NCI-H1417 (cell line): ENCODE data around the gene FSTL3.
A peak's percentile ranks its signal among the peaks of the same experiment; 100 is the strongest.
"Not testable (repeated sequence)": the region's sequence is repeated elsewhere in the genome, so short reads cannot be mapped to it uniquely, and the experiment has no call there.

Source experiments
- DNase-seq, 3 experiments: peaks; one replicate each; lab custom pipeline; 2025; lab: John Stamatoyannopoulos, UW

FSTL3 gene

DNA sequence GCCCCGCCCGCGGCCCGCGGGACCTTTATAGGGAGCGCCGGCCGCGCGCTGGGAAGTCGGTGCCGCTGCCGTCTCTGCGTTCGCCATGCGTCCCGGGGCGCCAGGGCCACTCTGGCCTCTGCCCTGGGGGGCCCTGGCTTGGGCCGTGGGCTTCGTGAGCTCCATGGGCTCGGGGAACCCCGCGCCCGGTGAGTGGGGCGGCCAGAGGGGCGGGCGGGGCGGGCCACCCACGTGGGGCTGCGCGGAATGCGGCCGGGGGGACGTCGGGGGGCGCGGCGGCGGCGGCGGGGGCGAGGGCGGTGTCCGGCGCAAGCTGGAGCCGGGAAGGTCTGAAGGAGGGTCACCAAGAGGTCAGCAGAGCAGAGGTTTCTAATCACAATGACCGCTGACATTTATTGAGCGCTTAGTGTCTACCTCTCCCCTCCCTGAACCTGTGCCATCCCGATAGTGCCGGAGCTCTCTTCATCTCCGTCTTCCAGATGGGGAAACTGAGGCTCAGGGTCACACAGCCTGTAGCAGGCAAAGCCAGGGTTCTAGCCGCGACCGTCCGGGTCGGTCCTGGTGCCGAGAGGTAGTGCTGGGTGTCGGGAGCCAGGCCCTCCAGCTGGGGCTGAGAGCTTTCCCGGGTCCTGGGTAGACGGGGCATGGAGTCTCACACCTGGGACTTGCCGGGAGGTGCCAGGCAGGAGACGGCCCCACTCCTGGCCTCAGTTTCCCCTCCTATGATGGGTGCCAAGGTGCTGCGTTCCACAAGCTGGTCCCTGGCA, at the start of gene FSTL3:
Gene FSTL3, plus strand, starts transcription at position 54 of the 767 bp plus-strand sequence. Its CDS starts 32 bp downstream, at position 86.
- DNase-seq, result no peak

DNA sequence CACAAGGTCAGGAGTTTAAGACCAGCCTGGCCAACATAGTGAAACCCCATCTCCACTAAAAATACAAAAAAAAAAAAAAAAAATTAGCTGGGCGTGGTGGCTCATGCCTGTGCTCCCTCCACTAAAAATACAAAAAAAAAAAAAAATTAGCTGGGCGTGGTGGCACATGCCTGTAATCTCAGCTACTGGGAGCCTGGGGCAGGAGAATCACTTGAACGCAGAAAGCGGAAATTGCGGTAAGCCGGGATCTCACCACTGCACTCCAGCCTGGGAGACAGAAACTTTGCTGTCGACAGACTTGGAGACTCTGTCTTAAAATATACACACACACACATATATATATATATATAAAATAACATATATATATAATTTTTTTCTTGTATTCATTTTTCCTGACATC, 49.6 kb upstream of the FSTL3 start:
- DNase-seq, result not testable (repeated sequence)

DNA sequence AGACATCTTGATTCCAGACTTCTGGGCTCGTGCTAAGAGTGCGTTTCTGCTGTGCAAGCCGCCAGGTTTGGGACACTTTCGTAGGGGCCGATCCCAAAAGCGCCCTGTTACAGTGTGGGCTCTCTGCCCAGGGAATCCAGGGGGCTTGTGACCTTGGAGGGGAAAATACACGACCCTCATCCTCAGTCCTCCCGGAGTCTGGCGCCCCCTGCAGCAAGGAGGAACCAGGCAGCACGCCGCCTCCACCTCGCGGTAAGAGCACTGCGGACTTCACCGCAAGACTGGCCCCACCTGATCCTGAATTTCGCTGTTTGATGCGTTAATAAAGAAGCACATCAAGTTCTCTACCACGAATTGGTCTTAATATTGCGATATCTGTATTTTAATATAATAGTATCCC, 48.0 kb upstream of the FSTL3 start:
- DNase-seq, result peak in 1 of 3 experiments; percentile 28

DNA sequence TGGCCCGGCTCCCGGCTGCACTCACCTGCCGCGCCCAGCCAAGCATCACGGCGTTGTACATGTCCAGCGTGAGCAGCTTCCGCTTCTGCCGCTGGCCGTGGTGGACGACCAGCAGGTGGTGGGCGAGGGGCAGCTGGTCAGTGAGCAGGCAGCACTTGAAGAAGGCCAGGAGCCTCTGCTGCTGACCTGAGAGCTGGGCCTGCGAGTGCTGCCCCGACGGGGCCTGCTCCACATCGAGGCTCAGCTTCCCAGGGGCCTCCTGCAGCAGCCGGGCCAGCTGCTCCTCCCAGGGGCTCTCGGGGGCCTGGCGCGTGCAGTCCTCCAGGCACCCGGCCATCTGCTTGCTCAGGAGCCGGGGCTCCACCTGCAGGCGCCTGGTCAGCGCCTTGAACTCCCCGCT, 46.7 kb upstream of the FSTL3 start:
- DNase-seq, result peak in 2 of 3 experiments; percentile 65 to 73

DNA sequence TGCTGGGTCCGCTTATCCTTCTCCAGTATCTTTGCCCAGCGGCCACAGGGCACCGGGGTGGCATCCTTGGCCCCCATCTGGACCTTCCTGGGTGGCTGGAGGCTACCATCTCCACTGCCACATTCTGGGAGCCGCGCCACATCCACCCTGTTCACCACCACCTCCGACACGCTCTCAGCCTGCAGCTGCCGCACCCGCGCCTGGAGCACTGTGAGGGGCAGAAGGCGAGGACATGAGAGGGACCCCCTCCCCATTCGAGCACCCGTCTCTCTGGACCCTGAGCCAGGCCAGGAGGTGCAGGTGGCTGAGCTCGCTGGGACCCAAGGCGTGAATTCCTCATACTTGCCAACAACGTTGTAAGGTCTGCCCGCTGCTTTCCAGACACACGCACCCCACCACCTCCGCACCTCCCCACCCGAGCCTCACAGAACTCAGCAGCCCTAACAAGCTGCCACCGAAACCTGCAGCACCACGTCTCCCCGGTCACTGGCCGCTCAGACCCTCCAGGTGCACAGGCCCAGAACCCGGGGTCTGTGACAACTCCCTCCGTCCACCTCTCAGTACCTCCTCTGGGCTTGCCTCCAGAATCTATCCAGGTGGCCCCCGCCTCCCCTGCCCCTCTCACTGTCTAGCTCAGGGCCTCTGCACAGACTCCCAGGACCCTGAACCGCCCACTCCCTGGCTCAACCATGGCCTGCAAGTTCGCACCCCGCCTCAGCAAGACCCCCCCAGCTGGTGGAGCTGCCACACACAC, 46.1 kb upstream of the FSTL3 start:
- DNase-seq, result no peak

DNA sequence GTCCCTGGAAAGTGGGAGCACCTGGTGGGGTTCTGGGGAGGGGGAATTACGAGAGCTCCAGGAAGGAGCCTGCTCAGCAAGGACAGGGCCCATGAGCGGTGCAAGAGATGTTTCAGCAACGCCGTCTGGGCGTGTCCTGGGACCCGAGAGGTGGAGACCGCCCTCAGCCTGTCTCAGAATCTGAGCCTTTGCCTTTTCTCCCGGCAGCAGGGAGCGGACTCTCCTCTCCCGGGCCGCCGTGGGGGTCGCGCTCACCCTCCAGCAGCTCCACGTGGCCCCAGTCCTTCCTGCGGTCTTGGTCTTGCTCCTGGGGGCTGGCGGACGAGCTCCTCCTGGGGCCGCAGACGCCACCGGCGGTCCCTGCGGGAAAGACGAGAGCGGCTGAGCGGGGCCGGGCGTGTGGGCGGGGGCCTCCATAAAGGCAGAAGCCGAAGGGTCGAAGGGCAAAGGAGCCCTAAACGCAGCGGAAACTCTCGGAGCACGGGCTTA, 43.6 kb upstream of the FSTL3 start:
- no peak for DNase-seq

DNA sequence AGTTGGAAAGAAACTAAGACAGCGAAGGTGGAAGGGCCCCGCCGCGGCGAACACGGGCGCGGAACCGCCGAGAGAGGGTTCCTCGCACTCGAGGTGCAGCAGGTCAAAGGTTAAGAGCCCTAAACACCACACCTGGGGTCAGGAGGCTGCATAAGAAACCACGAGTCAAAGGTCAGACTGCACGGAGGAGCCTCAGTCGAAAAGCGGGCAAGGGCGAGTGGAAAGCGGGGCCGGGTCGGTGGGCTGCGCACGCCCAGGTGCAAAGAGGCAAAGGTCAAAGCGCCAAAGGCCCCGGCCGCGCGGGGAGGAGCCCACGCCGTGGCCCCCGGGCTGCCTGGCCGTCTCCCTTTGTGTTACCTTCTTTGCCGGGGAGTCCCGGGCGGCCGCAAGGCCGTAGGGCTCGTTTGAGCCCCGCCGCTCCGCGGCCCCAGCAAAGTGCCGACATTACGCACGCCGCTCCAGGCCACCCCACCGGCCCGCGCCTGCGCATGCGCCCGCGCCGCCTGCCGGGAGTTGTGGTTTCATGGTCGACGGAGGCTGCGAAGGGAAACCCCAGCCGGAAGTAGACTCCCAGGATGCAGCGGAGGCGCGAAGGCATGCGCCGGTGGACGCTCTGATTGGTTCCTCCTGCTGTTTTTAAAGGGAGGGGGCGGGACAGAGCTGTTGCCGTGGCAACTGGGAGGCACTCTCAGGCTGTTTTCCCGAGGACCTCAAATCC, 43.0 kb upstream of the FSTL3 start, which contains the start of gene POLRMT:
Gene POLRMT, minus strand, starts transcription at position 470 of the 718 bp plus-strand sequence. Its CDS starts 25 bp downstream, at position 445.
- DNase-seq, result peak; percentile 99 to 100 (median 100)

DNA sequence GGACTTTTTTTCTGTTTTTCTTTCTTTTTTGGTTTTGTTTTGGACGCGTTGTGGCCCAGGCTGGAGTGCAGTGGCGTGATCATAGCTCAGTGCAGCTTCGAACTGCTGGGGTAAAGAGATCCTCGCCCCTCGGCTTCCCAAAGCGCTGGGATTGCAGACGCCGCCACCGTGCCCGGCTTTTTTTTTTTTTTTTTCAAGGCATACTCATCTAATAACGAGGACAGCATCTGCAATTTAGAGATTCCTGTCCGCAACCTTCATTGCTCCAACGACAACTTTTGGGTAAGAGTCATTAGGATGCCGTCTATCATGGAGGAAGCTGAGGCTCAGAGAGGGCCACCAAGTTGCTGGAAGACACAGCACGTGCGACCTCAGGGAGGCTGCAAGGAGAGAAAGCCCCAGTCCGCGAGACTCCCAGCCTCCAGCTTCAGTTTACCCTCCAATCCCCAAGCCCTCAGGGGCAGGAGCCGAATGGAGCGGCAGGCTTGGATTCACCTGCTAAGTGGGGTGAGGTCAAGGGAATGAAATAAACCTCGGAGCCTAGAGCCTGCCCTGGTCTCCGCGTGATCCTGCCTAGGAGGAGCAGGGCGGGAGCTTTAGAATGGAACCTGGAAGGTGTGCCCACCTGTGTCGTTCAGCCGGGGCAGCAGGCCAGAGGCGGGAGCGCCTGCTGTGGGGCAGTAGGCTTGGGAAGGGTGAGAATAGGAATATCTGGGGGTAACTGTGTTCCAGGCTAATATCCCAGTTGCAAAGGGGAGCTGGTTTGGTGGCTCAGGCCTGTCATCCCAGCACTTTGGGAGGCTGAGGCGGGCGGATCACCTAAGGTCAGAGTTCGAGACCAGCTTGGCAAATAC, 42.2 kb upstream of the FSTL3 start:
- DNase-seq, result no peak

DNA sequence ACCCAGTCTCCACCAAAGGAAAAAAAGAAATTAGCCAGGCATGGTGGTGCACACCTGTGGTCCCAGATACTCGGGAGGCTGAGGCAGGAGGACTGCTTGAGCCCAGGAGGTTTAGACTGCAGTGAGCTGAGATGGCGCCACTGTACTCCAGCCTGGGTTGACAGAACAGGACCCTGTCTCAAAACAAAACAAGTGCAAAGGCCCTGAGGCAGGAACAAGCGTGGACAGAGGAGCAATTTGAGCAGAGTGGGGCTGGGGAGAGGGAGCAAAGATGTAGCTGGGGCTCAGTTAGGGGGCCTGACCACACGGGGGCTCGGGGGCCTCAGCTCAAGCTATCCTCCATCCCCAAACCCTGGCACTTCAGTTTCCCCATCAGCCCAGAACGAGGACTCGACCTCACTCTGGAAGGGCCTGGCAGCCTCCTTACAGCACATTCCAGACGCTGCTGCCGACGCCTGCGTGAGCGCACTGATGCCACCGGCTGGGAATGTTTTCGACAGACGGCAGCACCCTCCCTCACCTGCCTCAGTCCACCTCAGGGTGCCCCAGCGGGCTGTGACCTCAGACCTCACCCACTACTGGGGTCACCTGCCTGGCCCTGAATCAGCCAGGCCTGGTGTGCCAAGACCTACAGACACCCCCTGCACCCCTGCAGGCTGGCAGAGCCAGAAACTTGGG, 41.1 kb upstream of the FSTL3 start:
- DNase-seq, result no peak

DNA sequence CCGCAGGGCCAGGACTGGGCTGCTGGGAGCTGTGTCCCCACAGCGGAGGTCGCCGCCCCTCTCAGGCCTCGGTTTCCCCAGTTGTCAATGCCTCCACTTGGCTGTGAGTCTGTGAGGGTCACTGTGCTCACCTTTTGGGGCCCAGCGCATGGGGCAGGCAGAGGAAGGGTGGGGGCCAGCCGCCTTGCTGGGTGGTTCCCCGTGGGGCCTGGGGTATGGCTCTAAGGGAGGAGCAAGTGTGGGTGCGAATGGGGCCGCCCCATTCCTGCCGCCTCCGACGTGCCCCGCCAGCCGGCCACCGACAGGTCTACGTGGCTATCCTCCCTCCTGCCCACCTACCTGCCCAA, 37.3 kb upstream of the FSTL3 start:
- DNase-seq, result no peak

DNA sequence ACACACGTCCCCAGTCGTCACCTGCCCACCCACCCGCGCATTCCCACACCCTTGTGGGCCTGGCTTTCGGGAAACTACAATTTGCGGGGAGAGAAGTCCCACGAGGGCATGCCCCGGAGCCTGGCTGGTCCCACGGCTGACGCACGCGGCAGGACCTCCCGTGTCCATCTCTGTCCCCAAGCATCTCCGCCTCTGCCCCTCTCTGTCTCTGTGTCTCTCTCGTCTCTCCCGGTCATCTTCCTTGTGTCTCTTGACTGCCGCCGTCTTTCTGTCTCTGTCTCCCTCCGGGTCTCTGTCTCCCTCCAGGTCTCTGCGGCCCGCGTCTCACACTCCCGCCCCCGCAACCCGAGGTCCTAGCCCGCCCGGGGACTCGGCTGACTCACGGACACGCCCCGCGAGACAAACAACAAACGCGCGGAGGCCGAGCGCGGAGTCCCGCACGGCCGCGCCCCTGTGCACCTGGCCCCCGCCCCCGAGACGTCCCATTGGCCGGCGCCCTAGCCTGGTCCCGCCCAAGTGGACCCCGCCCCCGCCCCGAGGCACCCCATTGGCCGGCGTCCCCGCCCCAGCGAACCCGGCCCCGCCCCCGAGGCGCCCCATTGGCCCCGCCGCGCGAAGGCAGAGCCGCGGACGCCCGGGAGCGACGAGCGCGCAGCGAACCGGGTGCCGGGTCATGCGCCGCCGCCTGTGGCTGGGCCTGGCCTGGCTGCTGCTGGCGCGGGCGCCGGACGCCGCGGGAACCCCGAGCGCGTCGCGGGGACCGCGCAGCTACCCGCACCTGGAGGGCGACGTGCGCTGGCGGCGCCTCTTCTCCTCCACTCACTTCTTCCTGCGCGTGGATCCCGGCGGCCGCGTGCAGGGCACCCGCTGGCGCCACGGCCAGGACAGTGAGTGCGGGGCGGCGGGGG, 36.7 kb upstream of the FSTL3 start, which contains the start of gene FGF22:
Gene FGF22, plus strand, starts transcription at position 627 of the 908 bp plus-strand sequence. Its CDS starts 47 bp downstream, at position 674.
- DNase-seq, result peak; percentile 91 to 96 (median 95)

DNA sequence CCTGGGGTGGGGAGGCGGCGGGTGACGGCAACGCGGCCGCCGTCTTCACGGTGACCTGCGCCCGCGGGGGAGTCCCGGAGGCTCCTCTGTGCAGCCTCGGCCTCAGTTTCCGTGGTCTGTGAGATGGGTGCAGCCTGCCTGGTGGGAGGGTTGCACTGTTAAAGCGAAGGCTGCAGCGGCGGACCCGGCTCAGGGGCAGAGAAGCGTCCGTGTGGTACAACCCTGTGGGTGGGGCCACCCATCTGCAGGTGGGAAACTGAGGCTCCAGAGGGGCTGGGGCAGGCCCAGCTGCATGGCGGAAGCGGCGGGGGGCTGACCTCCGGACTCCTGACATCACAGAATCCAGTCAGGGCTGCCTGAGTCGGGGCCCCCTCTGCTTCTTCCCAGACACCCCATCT, 36.0 kb upstream of the FSTL3 start:
- no peak for DNase-seq

DNA sequence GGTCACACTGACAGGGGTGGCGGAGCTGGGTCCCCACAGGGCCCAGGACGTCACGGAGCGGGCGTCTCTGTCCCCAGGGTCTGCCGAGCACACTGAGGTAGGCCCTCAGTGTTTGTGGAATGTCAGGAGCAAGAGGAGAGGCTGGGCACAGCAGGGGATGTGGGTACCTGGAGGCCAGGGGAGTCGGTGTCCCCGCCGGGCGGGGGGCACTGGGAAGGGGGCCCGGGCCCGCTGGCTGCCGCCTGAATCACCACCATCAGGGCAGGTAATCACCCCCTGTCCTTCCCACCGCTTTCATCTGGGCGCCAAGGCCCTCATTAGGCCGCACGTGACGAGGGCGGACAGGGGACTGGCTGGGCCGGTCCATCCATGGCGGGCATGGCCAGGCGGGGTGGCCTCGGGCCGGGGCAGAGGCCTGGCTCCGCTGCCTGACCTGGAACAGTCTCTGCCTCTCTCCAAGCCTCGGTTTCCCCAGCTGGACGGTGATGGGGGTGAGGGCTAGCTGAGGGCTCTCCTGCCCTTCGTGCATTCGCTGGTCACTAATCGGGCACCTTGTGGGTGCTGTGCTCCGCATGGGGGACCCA, 35.5 kb upstream of the FSTL3 start:
- DNase-seq, result no peak

DNA sequence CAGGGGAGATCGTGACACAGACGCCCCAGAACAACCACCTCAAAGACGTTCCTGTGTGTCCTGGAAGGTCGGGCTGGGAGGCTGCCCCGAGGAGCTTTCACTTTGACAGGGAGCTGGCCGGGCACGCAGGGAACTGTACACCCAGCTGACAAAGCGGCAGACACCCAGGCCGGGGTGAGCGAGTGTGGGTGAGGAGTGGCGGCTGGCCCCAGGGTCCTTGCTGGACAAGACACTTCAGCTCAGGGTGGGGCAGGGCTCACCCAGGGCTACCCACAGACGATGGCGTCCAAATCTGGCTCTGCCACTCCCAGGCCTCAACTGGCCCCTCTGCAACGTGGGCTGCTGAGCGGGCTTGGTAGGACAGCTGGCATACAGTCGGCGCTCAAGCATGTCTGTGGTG, 34.5 kb upstream of the FSTL3 start:
- no peak for DNase-seq

DNA sequence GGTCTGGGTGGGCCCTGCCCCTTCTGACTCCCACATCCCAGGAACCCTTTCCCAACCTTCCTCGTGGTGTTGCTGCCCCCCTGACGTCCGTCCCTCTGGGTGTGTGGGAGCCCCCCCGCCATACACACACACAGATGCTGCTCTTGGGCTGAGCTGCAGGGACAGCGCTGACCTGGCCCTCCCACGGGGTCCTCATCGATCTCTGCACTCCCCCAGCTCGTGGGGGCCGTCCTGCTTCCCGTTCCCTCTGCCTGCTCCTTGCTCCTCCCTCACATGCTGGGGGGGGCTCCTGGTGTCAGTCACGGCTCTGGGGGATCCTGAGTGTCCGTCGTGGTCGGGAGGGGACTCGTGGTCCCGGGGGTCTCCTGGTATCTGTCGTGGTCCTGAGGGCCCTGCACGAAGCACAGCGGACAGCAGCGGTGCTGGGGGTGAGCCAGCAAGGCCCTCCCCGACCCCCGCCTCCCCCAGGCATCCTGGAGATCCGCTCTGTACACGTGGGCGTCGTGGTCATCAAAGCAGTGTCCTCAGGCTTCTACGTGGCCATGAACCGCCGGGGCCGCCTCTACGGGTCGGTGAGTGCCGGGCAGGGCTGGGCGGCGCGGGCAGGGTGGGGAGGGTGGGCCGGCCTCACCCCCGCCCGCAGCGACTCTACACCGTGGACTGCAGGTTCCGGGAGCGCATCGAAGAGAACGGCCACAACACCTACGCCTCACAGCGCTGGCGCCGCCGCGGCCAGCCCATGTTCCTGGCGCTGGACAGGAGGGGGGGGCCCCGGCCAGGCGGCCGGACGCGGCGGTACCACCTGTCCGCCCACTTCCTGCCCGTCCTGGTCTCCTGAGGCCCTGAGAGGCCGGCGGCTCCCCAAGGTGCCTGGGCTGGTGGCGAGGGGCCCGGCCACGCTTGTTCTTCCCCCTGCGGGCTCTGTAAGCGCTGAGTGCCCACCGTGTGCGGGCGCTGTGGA, 33.1 kb upstream of the FSTL3 start:
- no peak for DNase-seq

DNA sequence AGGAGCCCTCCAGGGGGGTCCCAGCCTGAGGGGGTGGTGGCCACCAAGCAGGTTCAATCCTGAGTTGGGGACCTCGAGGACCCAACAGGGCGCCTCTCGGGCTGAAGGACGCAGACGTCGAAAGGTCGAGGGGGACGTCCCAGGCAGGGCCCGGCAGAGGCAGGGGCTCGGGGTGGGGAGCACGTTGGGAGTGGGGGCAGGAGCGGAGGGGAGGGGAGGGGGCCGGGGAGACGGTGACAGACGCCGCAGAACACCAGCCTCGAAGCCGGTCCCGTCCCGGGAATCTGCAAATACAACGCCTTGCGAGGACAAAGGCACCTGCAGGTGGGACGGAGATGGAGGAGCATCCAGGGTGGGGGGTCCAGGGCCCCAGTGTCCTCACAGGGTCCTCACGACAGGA, 32.5 kb upstream of the FSTL3 start:
- DNase-seq, result no peak

DNA sequence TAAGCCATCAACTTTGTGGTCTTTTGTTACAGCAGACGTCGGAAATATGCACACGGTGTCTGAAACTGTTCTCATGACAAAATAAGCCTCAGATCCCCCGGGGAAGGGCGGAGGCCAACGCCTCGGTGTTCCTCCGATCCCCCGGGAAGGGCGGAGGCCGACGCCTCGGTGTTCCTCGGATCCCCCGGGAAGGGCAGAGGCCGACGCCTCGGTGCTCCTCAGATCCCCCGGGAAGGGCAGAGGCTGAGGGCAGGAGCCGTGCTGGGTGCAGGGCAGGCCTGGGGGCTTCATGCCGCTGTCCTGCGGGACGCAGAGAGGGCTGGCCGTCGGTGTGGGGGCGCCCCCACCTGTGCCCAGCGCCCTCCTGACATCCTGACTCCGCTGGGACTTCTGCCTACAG, 31.8 kb upstream of the FSTL3 start:
- DNase-seq, result no peak

DNA sequence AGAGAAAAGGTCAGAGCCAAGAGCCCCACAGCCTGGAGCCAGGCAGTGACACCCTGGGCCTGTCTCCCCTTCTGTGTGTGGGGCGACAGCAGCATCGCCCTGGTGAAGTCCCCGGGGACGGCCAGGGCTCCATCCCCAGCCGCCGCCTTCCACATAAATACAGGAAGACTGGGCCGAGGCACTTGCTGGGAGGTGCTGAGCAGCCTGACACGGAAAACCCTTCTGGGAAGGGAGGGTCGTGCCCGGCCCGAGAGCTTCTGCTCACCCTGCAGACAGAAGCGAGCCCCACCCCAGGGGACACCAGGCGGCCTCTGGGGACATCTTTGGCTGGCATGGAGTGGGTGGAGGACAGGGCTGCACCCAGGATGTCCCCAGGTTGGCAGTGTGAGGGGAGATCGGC, 31.4 kb upstream of the FSTL3 start:
- no peak for DNase-seq
